NCI-H82 treated with DMSO at 0.1 percent for 48 hours (cell line): Measurements from ENCODE around the gene CALCOCO2.

Experiments used
- DNase-seq: peaks from one replicate; lab custom pipeline; 2025; ENCODE audit not compliant: unreplicated experiment; lab: John Stamatoyannopoulos, UW

CALCOCO2 gene

DNA sequence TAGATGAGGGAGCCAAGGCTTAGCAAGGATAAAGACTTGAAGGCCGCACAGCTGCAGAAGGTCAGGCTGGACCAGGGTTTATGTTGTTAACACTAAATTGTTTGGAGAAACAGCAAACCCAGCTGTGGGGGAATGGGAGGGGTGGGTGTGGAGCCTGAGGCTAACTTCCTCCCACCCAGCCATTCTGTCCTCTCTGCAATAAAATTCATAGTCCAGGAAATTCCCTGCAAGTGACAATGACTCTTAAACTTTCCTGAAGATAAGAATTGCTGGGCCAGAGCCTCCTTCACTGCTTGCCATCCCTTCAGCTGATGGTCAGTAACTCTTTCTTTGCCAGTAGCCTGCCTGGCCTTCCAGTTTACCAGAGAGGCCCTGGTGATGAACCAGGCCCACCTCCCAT lies 42.4 kb downstream of the CALCOCO2 start:
- peak; percentile 34 for DNase-seq

DNA sequence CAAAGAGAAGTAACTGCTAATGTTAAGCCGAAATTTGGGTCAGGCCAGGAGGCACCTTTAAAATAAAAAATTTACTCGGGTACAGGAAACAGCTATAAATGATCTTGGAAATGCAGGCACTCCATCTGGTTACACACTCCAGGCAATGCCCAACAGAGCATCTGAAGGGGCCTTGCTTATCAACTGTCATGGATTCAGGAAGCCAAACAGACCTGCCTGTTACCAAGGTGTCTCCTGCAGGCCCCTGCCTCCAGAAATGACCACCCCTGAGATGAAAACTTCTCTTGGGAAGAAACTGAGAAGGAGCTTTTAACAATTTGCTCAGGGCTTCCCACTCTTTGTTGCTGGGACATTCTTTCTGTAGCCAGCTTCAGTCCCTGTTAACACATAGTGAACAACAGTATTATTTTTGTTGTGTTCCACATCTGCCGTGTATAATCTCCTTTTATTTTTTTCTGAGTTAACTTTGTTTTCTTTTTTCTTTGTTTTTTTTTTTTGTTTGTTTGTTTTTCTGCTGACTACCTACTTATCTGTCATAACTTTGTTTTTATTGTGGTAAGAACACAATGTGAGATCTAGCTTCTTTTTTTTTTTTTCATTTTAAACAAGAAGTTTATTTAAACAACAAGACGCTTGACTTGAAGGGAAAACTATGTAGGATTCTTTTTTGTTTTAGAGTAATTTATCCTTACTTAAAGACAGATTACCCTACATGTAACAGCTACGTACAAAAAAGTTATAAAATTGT lies 43.0 kb downstream of the CALCOCO2 start:
- no peak for DNase-seq

DNA sequence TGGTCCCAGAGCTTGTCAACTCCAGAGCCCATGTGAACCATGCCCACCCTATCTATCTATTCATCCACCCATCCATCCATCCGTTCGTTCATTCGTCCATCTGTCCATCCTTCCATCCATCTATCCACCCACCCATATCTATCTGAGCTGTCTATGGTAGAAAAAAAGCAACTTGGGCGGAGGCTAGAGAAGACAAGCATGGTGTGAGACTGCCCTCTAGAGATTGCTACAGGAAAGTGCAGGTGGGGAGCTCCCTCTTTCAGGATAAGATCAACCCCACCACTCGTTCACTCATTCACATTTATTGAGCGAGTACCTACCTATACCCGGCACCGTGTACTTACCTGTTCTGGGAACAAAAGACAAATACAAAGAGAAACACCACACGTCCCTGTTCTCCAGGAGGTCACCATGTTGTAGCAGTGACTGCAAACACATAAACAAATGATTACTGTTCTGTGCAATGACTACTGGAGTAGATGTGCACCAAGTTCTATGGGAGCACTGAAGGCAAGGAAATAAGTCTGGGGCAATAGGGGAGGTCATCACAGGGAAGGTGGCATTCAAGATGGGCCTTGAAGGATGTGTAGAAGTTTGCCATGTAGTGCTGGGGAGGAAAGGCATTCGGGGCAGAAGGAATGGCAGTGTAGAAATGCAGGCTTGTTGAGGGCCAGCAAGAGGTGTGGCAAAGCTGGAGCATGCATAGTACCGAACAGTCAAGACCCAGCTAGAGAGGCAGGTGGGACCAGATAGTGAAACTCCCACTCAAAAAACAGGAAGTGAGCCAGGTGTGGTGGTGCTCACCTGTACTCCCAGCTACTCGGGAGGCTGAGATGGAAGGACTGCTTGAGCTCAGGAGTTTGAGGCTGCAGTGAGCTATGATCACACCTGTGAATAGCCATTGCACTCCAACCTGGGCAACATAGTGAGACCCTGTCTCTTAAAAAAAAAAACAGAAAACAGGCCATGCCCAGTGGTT lies 48.4 kb downstream of the CALCOCO2 start:
- DNase-seq: peak; percentile 81

DNA sequence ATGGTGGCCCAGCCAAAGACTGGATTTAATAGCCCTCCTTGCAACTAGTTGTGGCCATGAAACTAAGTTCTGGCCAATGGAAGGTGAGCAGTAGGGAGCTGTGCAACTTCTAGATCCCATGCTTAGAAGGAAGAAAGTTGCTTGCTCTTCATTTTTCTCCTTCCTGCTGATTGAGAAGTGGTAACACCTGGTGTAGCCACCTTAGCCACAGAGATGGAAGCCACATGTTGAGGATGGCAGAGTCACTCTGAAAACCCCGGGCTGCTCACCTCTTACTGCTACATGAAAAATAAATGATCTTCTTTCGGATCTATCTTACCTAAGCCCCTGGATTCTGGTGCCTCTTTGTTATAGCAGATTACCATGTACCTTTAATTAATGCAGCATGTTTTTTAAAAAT lies 51.4 kb downstream of the CALCOCO2 start:
- no peak for DNase-seq

DNA sequence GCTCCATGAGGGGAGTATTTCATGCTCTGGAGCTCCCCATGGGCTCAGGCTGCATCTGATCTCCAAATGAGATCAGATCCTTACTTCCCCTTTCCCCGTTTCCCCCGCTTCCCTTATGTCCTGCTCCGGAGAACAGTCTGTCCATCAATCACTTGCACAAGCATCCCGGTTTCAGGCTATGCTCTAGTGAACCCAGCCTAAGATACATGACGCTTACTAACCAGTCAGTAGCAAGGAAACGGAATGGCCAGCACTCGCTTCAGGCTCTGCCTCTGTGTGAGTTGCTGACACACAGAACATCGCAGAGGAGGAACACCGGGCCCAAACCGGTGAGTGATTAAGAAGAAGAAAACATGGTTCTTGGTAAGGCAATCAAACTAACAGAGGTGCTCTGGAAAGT lies 52.3 kb downstream of the CALCOCO2 start:
- DNase-seq: peak; percentile 43

DNA sequence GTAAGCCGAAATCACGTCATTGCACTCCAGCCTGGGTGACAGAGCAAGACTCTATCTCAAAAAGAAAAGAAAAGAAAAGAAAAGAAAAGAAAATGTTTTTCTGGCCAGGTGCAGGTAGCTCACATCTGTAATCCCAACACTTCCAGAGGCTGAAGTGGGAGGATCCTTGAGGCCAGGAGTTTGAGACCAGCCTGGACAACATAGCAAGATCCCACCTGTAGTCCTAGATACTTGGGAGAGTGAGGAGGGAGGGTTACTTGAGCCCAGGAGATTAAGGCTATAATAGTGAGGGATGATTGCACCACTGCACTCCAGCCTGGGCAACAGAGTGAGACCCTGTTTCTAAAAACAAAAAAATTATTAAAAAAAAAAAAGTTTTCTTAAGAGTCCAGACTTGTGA lies 59.3 kb downstream of the CALCOCO2 start:
- DNase-seq: no peak

DNA sequence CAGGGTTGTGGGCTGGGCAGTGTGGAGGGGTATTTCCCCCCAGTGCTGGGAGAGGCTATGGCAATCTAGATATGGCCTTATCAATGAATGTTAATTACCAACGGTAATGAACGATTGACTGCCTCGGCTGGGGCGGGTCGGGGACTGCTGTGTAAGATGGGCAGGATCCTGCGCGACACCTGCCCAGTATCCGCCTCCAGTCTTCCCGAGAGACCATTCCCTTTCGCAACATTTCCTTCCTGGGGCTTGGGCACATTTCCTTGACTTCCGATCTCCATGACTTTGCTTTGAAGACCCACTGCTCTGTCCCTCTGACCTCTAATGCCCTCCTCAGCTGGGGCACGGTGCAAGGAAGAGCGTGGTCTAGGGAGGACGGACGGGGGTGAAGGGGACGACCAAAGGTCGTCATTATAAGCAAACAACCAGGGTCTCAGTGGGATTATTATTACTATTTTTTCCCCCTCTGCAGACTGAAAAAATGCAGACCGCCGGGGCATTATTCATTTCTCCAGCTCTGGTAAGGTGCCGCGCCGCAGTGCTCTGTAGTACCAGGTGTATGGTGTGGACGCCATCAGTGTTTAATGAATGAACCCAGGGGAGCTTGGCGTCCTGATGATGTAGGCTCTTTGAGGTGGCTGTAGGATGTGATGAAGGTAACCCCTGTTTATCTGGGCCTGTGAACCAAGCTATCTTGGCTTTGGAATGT lies 62.3 kb downstream of the CALCOCO2 start:
- DNase-seq: no peak

DNA sequence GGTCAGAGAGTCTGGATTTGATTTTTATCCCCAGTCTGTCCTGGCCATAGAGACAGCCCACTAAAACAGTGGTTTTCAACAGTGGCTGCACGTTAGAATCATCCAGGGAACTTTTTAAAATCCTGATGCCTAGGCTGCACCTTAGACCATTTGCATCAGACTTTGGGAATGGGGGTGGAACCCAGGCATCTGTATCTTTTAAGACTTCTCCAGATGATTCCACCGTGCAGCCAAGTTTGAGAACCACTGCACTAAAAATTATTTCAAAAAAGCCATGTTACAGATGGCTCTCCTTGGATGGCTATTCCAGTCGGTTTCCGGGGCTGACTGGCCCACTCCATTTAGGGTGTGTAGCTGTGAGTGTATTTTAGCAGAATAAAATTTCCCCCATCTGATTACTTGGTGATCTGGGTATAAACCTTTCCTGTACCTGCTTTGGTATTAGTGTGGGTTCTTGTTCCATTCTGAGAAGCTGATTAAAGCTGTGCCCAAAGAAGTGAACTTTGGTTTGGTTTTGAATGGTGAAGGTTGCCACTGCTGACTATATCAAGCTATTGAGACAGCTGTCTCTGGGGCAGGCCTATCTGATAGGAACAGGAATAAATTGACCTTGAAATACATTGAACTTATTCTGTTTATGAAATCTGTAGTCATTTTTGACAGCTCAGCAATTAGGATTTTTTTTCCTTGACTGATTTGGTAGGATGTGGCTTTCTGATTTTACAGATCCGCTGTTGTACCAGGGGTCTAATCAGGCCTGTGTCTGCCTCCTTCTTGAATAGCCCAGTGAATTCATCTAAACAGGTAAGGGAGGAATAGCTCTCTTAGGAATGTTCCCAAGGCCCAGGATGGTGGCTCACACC lies 63.0 kb downstream of the CALCOCO2 start:
- DNase-seq: no peak

DNA sequence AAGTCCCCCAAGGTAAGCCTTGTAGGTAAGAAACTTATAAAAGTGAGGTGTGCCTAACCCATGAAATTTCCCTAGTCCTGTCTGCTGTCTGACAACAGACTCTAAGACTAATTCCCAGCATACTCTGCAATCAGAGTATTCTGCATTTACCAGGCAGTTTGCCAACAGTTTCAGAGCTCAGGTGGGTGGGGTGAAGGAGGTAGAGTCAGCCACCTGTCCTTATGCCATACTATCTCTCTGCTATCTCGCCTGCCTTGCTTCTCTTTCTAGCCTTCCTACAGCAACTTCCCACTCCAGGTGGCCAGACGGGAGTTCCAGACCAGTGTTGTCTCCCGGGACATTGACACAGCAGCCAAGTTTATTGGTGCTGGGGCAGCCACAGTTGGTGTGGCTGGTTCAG lies 64.1 kb downstream of the CALCOCO2 start:
- no peak for DNase-seq

DNA sequence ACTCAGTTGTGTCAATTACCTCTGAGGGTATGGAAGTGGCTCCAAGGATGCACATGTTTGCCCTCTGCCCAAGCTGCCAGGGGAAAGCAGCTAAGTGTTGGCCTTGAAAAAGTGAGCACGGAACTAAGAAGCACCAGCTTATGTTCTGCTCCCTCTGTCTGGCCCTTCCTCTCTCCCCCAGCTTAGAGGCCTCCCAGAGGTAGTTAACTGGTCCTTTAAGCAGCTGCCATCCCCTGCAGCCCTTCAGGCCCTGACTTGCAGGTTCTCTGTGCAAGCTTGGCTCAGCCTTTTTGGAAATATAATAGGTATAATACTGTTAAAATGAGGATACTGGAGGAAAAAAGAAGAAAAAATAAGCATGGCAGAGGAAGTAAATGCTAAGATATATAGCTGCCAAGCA lies 70.4 kb downstream of the CALCOCO2 start:
- no peak for DNase-seq

DNA sequence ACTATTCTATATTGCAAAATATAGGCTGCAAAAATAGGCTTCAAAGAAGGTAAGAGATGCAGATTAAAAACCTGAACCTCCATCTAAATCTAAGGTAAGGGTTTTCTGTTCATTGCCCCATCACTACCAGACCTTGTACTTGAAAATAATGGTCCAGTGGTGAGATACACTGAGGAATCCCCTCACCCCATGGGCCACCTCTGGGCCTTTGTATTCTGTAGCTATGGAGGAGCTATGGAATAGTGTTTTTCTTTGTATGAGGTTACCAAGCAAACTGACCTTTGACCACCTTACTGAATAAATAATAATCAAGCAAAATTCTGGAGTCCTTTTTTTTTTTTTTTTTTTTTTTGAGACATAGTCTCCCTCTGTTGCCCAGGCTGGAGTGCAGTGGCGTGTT lies 72.6 kb downstream of the CALCOCO2 start:
- no peak for DNase-seq

DNA sequence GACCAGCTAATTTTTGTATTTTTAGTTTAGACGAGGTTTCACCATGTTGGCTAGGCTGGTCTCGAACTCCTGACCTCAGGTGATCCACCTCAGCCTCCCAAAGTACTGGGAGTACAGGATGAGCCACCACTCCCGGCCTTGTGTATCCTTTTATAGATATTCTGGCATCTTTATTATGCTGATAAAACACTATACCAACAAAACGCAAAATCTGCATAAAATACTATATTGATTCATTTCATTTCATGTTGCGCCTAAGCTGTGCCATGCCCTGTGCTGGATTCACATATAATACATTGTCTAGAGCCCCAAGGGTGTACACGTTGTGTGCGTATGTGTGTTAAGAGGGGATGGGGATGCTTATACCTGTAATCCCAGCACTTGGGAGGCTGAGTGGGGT lies 73.6 kb downstream of the CALCOCO2 start:
- DNase-seq: no peak

DNA sequence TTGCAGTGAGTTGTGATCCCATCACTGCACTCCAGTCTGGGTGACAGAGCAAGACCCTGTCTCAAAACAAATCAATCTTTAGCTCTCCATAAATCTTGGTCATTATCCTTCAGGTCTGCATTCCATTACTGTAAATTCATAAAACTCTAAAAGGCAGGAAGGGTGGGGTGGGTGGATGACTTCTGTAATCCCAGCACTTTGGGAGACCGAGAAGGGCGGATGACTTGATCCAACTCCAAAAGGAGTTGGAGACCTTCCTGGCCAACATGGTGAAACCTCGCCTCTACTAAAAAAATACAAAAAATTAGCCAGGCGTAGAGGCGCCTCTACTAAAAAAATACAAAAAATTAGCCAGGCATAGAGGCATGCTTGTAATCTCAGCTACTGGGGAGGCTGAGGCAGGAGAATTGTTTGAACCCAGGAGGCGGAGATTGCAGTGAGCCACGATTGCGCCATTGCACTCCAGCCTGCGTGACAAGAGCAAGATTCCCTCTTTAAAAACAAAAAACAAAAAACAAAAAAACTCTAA lies 75.2 kb downstream of the CALCOCO2 start:
- DNase-seq: no peak

DNA sequence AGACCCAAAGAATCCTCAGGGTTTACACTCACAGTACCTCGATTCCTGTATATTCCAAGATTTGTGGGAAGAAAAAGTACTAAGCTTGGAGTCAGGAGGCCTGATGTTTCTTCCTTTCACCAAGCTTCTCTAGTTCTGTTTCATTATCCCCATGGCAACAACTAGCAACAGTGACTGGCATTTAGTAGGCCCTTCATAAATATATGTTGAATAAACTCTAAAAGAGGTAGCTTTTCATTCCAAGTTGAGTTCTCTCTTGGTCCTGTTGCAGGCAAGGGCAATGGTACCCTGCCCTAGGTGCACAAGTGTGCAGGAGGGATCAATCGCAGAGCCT lies 76.8 kb downstream of the CALCOCO2 start:
- no peak for DNase-seq

DNA sequence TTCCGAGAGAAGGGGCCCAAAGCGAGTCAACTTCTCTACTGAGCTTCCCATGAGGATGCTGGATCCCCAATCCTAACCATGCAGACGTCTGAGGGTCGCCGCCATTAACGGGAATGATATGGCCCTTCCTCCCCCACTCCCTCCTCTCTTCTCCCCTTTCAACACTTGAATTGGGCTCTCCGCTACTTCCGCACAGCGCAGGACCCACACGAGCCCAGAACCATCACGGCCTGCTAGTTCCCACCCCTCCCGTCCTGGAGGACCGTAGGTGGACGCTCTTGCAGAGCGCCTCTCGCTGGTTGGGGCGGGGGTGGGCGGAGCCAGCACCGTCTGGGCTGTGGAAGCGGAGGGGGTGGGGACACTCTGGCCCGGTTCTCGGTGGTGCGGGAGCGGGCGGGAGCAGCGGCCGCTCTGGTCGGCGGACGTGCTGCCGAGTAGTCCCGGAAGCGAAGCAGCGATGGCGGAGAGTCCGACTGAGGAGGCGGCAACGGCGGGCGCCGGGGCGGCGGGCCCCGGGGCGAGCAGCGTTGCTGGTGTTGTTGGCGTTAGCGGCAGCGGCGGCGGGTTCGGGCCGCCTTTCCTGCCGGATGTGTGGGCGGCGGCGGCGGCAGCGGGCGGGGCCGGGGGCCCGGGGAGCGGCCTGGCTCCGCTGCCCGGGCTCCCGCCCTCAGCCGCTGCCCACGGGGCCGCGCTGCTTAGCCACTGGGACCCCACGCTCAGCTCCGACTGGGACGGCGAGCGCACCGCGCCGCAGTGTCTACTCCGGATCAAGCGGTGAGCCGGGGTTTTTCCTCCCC lies 77.4 kb downstream of the CALCOCO2 start, which contains the start of gene UBE2Z:
Gene UBE2Z (plus strand): TSS at position 361 of the 797 bp plus-strand sequence. CDS start 97 bp downstream, at position 458.
- DNase-seq: peak; percentile 92

DNA sequence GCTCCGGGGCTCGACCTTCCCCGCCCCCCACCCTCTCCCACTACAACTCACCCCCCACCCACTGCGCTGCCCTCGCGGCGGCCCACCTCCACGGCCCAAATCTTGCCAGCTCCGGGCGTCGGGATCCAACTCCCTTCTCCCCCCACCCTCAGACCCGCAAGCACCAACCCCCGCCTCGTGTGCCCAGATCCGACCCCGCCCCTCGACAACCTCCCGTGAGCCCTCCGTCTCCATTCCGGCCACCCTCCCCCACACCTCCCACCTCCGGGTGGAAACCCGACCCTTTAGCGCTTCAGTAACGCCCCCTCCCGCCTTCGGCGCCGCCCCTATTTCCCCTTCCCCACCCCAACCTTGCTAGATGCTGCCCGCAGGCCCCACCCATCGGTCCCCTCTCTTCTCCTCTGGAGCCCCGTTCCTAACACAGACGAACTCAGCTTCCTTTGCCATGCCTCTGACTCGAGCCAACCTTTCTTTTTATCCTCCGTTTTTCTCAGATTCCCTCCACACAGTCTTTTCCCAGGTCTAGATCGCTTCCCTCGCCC lies 78.1 kb downstream of the CALCOCO2 start:
- peak; percentile 85 for DNase-seq

DNA sequence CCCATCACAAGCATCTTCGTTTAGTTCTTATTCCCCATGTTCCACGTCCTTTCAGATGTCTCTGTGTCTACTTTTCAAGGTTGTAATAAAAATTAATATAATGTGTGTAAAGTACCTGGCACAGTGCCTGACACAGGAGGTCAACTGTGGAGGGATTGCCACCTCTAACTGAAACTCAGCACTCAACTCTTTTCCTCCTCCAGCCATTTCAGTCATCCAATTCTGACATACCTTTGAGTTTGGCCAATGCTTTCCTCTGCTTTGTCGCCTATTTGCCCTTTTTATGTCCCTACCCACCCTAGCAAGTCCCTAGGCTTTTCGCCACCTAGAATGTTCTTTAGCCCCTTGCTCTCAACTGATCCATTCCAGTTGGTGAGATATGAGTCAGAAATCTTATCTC lies 78.9 kb downstream of the CALCOCO2 start:
- DNase-seq: no peak

DNA sequence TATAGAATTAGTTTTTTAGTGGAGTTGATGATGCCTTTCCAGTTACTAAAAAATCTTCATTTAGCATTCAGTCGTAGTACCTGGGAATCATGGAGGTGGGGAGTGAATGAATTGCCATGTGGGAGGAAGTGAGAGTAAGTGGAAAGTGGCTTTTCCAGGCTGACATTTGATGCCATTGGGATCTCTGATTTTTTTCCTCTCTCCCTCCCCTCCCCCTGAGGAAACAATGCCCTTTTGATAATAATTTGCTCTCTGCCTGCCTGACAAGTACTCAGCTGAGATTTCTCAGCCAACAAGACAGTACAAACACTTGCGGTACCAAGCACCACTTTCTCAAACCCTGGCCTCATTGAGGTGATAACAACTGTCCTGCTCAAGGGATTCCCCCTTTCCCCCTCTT lies 79.5 kb downstream of the CALCOCO2 start:
- no peak for DNase-seq

DNA sequence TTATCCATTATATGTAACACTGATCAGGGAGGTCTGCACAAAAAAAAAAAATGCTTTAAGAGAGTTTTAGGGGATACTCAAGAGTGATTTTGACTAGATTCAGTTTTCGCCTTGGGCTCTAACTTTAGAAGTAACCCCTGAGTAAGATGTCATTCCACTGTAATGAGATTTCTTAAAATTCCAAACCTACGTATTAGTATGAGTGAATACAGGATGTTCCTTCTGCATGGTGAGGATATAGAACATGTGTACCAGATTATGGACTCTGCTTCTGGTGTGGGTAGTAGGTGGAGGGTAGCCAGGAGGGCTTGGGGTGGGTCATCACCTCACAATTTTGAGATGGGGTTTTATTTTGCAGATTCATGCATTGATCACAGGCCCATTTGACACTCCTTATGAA lies 81.6 kb downstream of the CALCOCO2 start:
- no peak for DNase-seq
